Neural cell (in vitro differentiated cells): ENCODE results near the gene MAJIN. TPM values are rescaled to one million over a fixed set of nuclear protein-coding genes. Genes with fewer than 3 reads are reported as not detected.
"Not testable (repeated sequence)": the region's sequence is repeated elsewhere in the genome, so short reads cannot be mapped to it uniquely, and the experiment has no call there.

Experiments used
- H2AFZ ChIP-seq: fragments of 200-600, 300-800 bp; sonication (generic), shearing (Covaris generic); 2 replicates; pipeline ENCODE4 v1.6.0; 2014; ENCODE audit warnings: low read depth, mild to moderate bottlenecking, antibody characterized with exemption, low read length, moderate library complexity
- H3F3A ChIP-seq: fragments of 200-600 bp; shearing (Covaris generic); 2 replicates; pipeline ENCODE4 v1.6.1; 2016; ENCODE audit warnings: mild to moderate bottlenecking, moderate library complexity, mixed read lengths, antibody characterized with exemption, low read length; ENCODE audit not compliant: insufficient read depth, poor library complexity, severe bottlenecking
- H3K27ac ChIP-seq: fragments of 200-600, 300-800 bp; sonication (generic), shearing (Covaris generic); 2 replicates; pipeline ENCODE4 v1.5.1; 2014; ENCODE audit warnings: mild to moderate bottlenecking, low read length, moderate library complexity
- H3K27me3 ChIP-seq: fragments of 300-800, 200-600 bp; sonication (generic), shearing (Covaris generic); 2 replicates; pipeline ENCODE4 v1.6.0; 2014; ENCODE audit warnings: mild to moderate bottlenecking, low read depth, low read length, moderate library complexity; ENCODE audit not compliant: insufficient read depth
- H3K36me3 ChIP-seq: fragments of 300-800, 200-600 bp; sonication (generic), shearing (Covaris generic); 2 replicates; pipeline ENCODE4 v1.5.1; 2014; ENCODE audit warnings: mild to moderate bottlenecking, antibody characterized with exemption, low read length, moderate library complexity; ENCODE audit not compliant: insufficient read depth
- H3K4me2 ChIP-seq: fragments of 300-800, 200-600 bp; sonication (generic), shearing (Covaris generic); 2 replicates; pipeline ENCODE4 v1.6.0; 2014; ENCODE audit warnings: mild to moderate bottlenecking, low read length
- H3K4me3 ChIP-seq: fragments of 300-800, 200-600 bp; sonication (generic), shearing (Covaris generic); 2 replicates; pipeline ENCODE4 v1.5.1; 2014; ENCODE audit warnings: mild to moderate bottlenecking, low read length, moderate library complexity
- H3K79me2 ChIP-seq: fragments of 200-600 bp; shearing (Covaris generic); replicated peaks from 2 replicates; pipeline ENCODE4 v1.6.0; 2014; ENCODE audit warnings: mild to moderate bottlenecking, low read length, moderate library complexity; ENCODE audit not compliant: insufficient read depth
- H3K9ac ChIP-seq: fragments of 300-800, 200-600 bp; sonication (generic), shearing (Covaris generic); 2 replicates; pipeline ENCODE4 v1.6.1; 2016; ENCODE audit warnings: mild to moderate bottlenecking, low read length, mixed read lengths
- H3K9me2 ChIP-seq: fragments of 200-600 bp; shearing (Covaris generic); 2 replicates; pipeline ENCODE4 v1.6.1; 2016; ENCODE audit warnings: mild to moderate bottlenecking, low read length, mixed read lengths; ENCODE audit not compliant: insufficient read depth
- H3K9me3 ChIP-seq: fragments of 200-600, 300-800 bp; sonication (generic), shearing (Covaris generic); 2 replicates; pipeline ENCODE4 v1.6.1; 2016; ENCODE audit warnings: mild to moderate bottlenecking, mixed run types, low read length, moderate library complexity, mixed read lengths
- H4K20me1 ChIP-seq: fragments of 200-600 bp; shearing (Covaris generic); 2 replicates; pipeline ENCODE4 v1.6.1; 2016; ENCODE audit warnings: mild to moderate bottlenecking, mixed run types; ENCODE audit not compliant: insufficient read depth
- CTCF ChIP-seq: fragments of 450-650 bp; IDR thresholded peaks from 2 replicates; pipeline ENCODE4 v1.5.1; 2014; ENCODE audit warnings: antibody characterized with exemption, mild to moderate bottlenecking, moderate library complexity; ENCODE audit not compliant: poor library complexity, severe bottlenecking
- EP300 ChIP-seq: fragments of 450-650 bp; conservative IDR thresholded peaks from 2 replicates; pipeline ENCODE4 v1.6.1; 2014; ENCODE audit warnings: antibody characterized with exemption, mild to moderate bottlenecking, moderate library complexity; ENCODE audit not compliant: poor library complexity, severe bottlenecking
- EZH2 ChIP-seq: fragments of 200-600, 300-800 bp; shearing (Covaris generic), sonication (generic); IDR thresholded peaks from 2 replicates; pipeline ENCODE4 v1.6.1; 2014; ENCODE audit warnings: antibody characterized with exemption, low read length, borderline replicate concordance, mild to moderate bottlenecking; ENCODE audit not compliant: insufficient read depth, poor library complexity, severe bottlenecking
- RAD21 ChIP-seq: fragments of 450-650 bp; conservative IDR thresholded peaks from 2 replicates; pipeline ENCODE4 v1.6.1; 2014; ENCODE audit warnings: antibody characterized with exemption, mild to moderate bottlenecking, moderate library complexity
- REST ChIP-seq: IDR thresholded peaks from 2 replicates; pipeline ENCODE4 v1.6.1; 2012; ENCODE audit warnings: borderline replicate concordance
- SMC3 ChIP-seq: fragments of 450-650 bp; conservative IDR thresholded peaks from 2 replicates; pipeline ENCODE4 v1.6.1; 2014; ENCODE audit warnings: antibody characterized with exemption, mild to moderate bottlenecking, moderate library complexity; ENCODE audit not compliant: poor library complexity
- TAF1 ChIP-seq: IDR thresholded peaks from 2 replicates; pipeline ENCODE4 v1.6.1; 2012; ENCODE audit warnings: low read depth
- polyA plus RNA-seq: library from polyadenylated mRNA; depleted of rRNA; stranded (reverse); fragments of >200 nt; gene quantifications from 2 replicates; pipeline ENCODE4 v1.2.3, GENCODE V29; 2014

MAJIN gene
- polyA plus RNA-seq, 1 donor from 2014 or later: not detected

GRCh38 chr11:65008873-65009272 lies 37.0 kb upstream of the MAJIN start:
- H3K4me2 ChIP-seq: no peak overlapping the region
- no peaks in the 10 kb centered on the region for H3K9me3 ChIP-seq
- no peaks in the 10 kb centered on the region for H3K27me3 ChIP-seq
- TF ChIP-seq EZH2 (no peak), CTCF (no peak), EP300 (no peak), RAD21 (no peak), TAF1 (no peak), REST (no peak)
- no peak overlapping the region for H3K27ac ChIP-seq
- H3K9ac ChIP-seq: no peak overlapping the region
- no peaks in the 10 kb centered on the region for H3K79me2 ChIP-seq
- H2AFZ ChIP-seq: no peak overlapping the region
- no peaks in the 10 kb centered on the region for H3F3A ChIP-seq
- no peaks in the 10 kb centered on the region for H3K9me2 ChIP-seq
- no peaks in the 10 kb centered on the region for H3K36me3 ChIP-seq
- H3K4me3 ChIP-seq: no peak overlapping the region
- no peaks in the 10 kb centered on the region for H4K20me1 ChIP-seq

GRCh38 chr11:65008016-65008415 lies 36.1 kb upstream of the MAJIN start:
- no peak overlapping the region for H3K4me2 ChIP-seq
- H4K20me1 ChIP-seq: no peaks in the 10 kb centered on the region
- no peaks in the 10 kb centered on the region for H3K36me3 ChIP-seq
- no peak overlapping the region for H2AFZ ChIP-seq
- no peaks in the 10 kb centered on the region for H3K9me3 ChIP-seq
- no peak for TF ChIP-seq RAD21
- no peak for TF ChIP-seq SMC3
- TF ChIP-seq REST: no peak
- no peaks in the 10 kb centered on the region for H3F3A ChIP-seq
- H3K27ac ChIP-seq: no peak overlapping the region
- H3K27me3 ChIP-seq: no peaks in the 10 kb centered on the region
- no peak overlapping the region for H3K9ac ChIP-seq
- no peaks in the 10 kb centered on the region for H3K79me2 ChIP-seq
- H3K4me3 ChIP-seq: no peak overlapping the region
- H3K9me2 ChIP-seq: no peaks in the 10 kb centered on the region

GRCh38 chr11:65003968-65004367 lies 32.1 kb upstream of the MAJIN start:
- not testable (repeated sequence) for H3K4me2 ChIP-seq, H3K79me2 ChIP-seq, H3K27me3 ChIP-seq, H3K9me3 ChIP-seq, H4K20me1 ChIP-seq, H3K9ac ChIP-seq, H3K27ac ChIP-seq, H3K9me2 ChIP-seq, H3K4me3 ChIP-seq, H3F3A ChIP-seq, H2AFZ ChIP-seq, H3K36me3 ChIP-seq
